Stomach (tissue), 19 donors: ENCODE results near the gene METRNL. TPM values are rescaled to one million over a fixed set of nuclear protein-coding genes. Genes with fewer than 3 reads are reported as not detected.
A peak's percentile ranks its signal among the peaks of the same experiment; 100 is the strongest.
"Not testable (repeated sequence)": the region's sequence is repeated elsewhere in the genome, so short reads cannot be mapped to it uniquely, and the experiment has no call there.

ENCODE experiments used
- DNase-seq, 2 donors: peaks; one replicate each; pipeline versions ENCODE4 v3.0.0 to v3.0.0-alpha.2; 2013 to 2019
- H3K27ac ChIP-seq, 5 donors: fragments of 200-600 bp in 4 of 5; sonication (generic) in 4 of 5; one replicate each; pipeline ENCODE4 v1.5.1; 2013 to 2019; ENCODE audit warnings: mild to moderate bottlenecking in 1 of 5, moderate library complexity in 1 of 5
- H3K27me3 ChIP-seq, 3 donors: fragments of 200-600 bp; sonication (generic); one replicate each; pipeline ENCODE4 v1.5.1; 2017 to 2019; ENCODE audit warnings: mixed run types in 1 of 3
- H3K36me3 ChIP-seq, 4 donors: fragments of 200-600 bp; sonication (generic); 1 replicate in 3 of 4; 2 replicates in 1 of 4; pipeline ENCODE4 v1.5.1; 2016 to 2019
- H3K4me1 ChIP-seq, 4 donors: fragments of 200-600 bp; sonication (generic); one replicate each; pipeline ENCODE4 v1.5.1; 2016 to 2019
- H3K4me3 ChIP-seq, 4 donors: fragments of 200-600 bp; sonication (generic) in 3 of 4; one replicate each; pipeline ENCODE4 v1.5.1; 2016 to 2019; ENCODE audit warnings: mild to moderate bottlenecking in 1 of 4
- H3K9me3 ChIP-seq, 4 donors: fragments of 200-600 bp; sonication (generic); one replicate each; pipeline ENCODE4 v1.5.1; 2016 to 2019
- CTCF ChIP-seq, 7 experiments: fragments of 450-650 bp in 4 of 7; fragments of 200-600 bp in 3 of 7; sonication (generic) in 3 of 7; IDR thresholded peaks; one replicate each; pipeline ENCODE4 v1.5.1; 2016 to 2019; ENCODE audit warnings: antibody characterized with exemption in 7 of 7, control low read depth in 2 of 7, mild to moderate bottlenecking in 1 of 7
- EP300 ChIP-seq: sonication (generic); formaldehyde crosslinking; IDR thresholded peaks from one replicate; pipeline ENCODE4 v1.6.1; 2017; ENCODE audit warnings: antibody characterized with exemption
- POLR2A ChIP-seq, 4 donors: fragments of 450-650 bp; IDR thresholded peaks; one replicate each; pipeline ENCODE4 v1.6.1; 2016; ENCODE audit warnings: antibody characterized with exemption in 4 of 4, control low read depth in 2 of 4, mild to moderate bottlenecking in 1 of 4, moderate library complexity in 1 of 4
- POLR2AphosphoS5 ChIP-seq, 3 donors: sonication (generic); formaldehyde crosslinking; IDR thresholded peaks; one replicate each; pipeline ENCODE4 v1.6.1; 2016; ENCODE audit warnings: antibody characterized with exemption in 3 of 3
- WGBS, 5 donors: extraction: QIAGEN DNeasy Blood & Tissue Kit in 3 of 5; methylation state at CpG; one replicate each; pipeline versions ENCODE4 v1.1.5 to v1.1.7; 2013 to 2018; 5-methylcytosine and 5-hydroxymethylcytosine counted together
- intact Hi-C: fragments of 100-400 bp; cut with DNase I; formaldehyde crosslinking; loops from one replicate; pipeline ENCODE4 v1.15.1; 2023; ENCODE audit warnings: low total_unique reads
- long read RNA-seq, 10 donors: transcript quantifications; one replicate each; lab custom pipeline, GENCODE V29; 2026
- polyA plus RNA-seq, 3 donors: library from polyadenylated mRNA; stranded (reverse); fragments of 200-250 nt; gene quantifications; one replicate each; pipeline ENCODE4 v1.2.3, GENCODE V29; 2013
- total RNA-seq, 5 donors: library from RNA; depleted of rRNA; stranded (reverse); fragments of >200 nt; gene quantifications; one replicate each; pipeline versions ENCODE4 v1.1.0 to v1.2.3, GENCODE V29; 2014 to 2016
- donor health status: healthy with polysubstance abuse.
- donor health status: Bipolar disorder and iron deficiency.
- donor health status: healthy.

The METRNL gene
- total RNA-seq, result 100 to 1,000 TPM in 2 of 5 donors, 10 to 100 TPM in 3; 25.7 to 452 (median 55.4) TPM
- 10 to 100 TPM; 29.3 to 49.1 (median 35.9) TPM for polyA plus RNA-seq
- long read RNA-seq, donor 1, transcript METRNL-201 (4 exons, 1,605 nt), result major isoform, 7 of 7 reads
- long read RNA-seq, donor 1, partial matches to known transcripts, result 0 of 7 reads
- long read RNA-seq, donor 1, other reads (novel, unspliced or antisense), result 0 of 7 reads
- long read RNA-seq, donor 2, transcript METRNL-201 (4 exons, 1,605 nt), result major isoform, 11 of 12 reads
- long read RNA-seq, donor 2, partial matches to known transcripts, result 0 of 12 reads
- long read RNA-seq, donor 2, other reads (novel, unspliced or antisense), result 0 of 12 reads
- long read RNA-seq, donor 3, transcript METRNL-201 (4 exons, 1,605 nt), result major isoform, 5 of 6 reads
- long read RNA-seq, donor 3, partial matches to known transcripts, result 0 of 6 reads
- long read RNA-seq, donor 3, other reads (novel, unspliced or antisense), result 0 of 6 reads
- long read RNA-seq, donor 4, result 0 reads
- long read RNA-seq, donor 5, transcript METRNL-201 (4 exons, 1,605 nt), result major isoform, 11 of 18 reads
- long read RNA-seq, donor 5, partial matches to known transcripts, result 7 of 18 reads
- long read RNA-seq, donor 5, other reads (novel, unspliced or antisense), result 0 of 18 reads
- long read RNA-seq, donor 6, transcript METRNL-203 (3 exons, 1,900 nt), result minor isoform, 5 of 21 reads
- long read RNA-seq, donor 6, transcript METRNL-201 (4 exons, 1,605 nt), result major isoform, 14 of 21 reads
- long read RNA-seq, donor 6, partial matches to known transcripts, result 0 of 21 reads
- long read RNA-seq, donor 6, other reads (novel, unspliced or antisense), result 0 of 21 reads
- long read RNA-seq, donor 7, transcript METRNL-201 (4 exons, 1,605 nt), result major isoform, 6 of 9 reads
- long read RNA-seq, donor 7, partial matches to known transcripts, result 0 of 9 reads
- long read RNA-seq, donor 7, other reads (novel, unspliced or antisense), result 0 of 9 reads
- long read RNA-seq, donor 8, transcript METRNL-201 (4 exons, 1,605 nt), result major isoform, 5 of 6 reads
- long read RNA-seq, donor 8, partial matches to known transcripts, result 0 of 6 reads
- long read RNA-seq, donor 8, other reads (novel, unspliced or antisense), result 0 of 6 reads
- long read RNA-seq, donor 9, partial matches to known transcripts, result 0 of 4 reads
- long read RNA-seq, donor 9, other reads (novel, unspliced or antisense), result 0 of 4 reads
- long read RNA-seq, donor 10, transcript METRNL-201 (4 exons, 1,605 nt), result major isoform, 9 of 10 reads
- long read RNA-seq, donor 10, partial matches to known transcripts, result 0 of 10 reads
- long read RNA-seq, donor 10, other reads (novel, unspliced or antisense), result 0 of 10 reads

GRCh38 chr17:83079352-83079747 is at the start of gene METRNL:
Gene METRNL (plus strand): TSS chr17:83079609. CDS start chr17:83079816, 207 bp downstream.
- TF ChIP-seq CTCF (IDR thresholded peaks at IDR 0.05) (no peak), POLR2AphosphoS5 (IDR thresholded peaks at IDR 0.05) (peak; percentile 43 to 94 (median 81)), EP300 (no peak), POLR2A (IDR thresholded peaks at IDR 0.05) (no peak)
- Histone ChIP-seq H3K9me3 (no peaks in the 10 kb centered on the region), H3K4me3 (peak within 1 kb of the TSS; percentile 72 to 86 (median 80)), H3K4me1 (peaks cover 39 to 60% (median 54%) of the 10 kb centered on the region in 4 donors), H3K27me3 (peaks cover 0 to 25% (median 0%) of the 10 kb centered on the region in 3 donors), H3K27ac (peak within 1 kb of the TSS; percentile 74 to 94 (median 86)), H3K36me3 (peaks cover 0 to under 1% (median 0%) of the 10 kb centered on the region in 4 donors)
- 0 to 2% (median 1%) methylated on average over 1 to 67 of the region's 69 CpGs; no CpG with 5 or more reads in 1 of the 5 donors for WGBS, 5 donors
- DNase-seq, result peak; percentile 83 to 90
- intact Hi-C loops, result no loop called here

DNA sequence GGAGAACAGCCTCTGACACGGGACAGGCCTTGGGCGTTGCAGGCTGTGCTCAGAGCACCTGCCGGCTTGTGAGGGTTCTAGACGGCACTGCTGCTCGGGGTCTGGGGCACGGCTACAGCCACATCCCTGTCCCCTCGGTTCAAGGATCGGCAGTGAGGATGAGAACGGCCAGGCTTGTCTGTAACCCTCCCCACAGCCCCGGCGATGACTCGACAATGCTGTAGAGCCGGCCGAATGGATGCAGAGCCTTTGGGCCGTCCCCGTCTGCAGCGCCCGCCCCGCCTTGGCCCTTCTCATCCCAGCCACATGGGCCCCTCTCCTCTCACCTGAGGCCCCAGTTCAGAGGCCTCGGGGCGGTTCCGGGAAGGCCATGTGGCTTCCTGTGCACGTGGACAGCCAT is 49.0 kb upstream of the METRNL start:
- Histone ChIP-seq H3K36me3 (peaks cover 0 to 30% (median 17%) of the 10 kb centered on the region in 4 donors), H3K4me3 (no peak overlapping the region), H3K27ac (no peak overlapping the region), H3K27me3 (no peaks in the 10 kb centered on the region), H3K9me3 (no peaks in the 10 kb centered on the region), H3K4me1 (no peaks in the 10 kb centered on the region)
- TF ChIP-seq POLR2AphosphoS5 (IDR thresholded peaks at IDR 0.05) (no peak), EP300 (no peak), CTCF (IDR thresholded peaks at IDR 0.05) (no peak), POLR2A (IDR thresholded peaks at IDR 0.05) (no peak)
- intact Hi-C loops, result no loop called here
- DNase-seq, result peak in 1 of 2 donors; percentile 14
- 86 to 93% (median 91%) methylated on average over 22 to 23 of the region's 23 CpGs for WGBS, 5 donors

- Histone ChIP-seq H3K36me3 (peaks cover 0 to 37% (median 24%) of the 10 kb centered on the region in 4 donors), H3K27ac (no peak overlapping the region), H3K4me3 (no peak overlapping the region), H3K4me1 (no peaks in the 10 kb centered on the region), H3K9me3 (no peaks in the 10 kb centered on the region), H3K27me3 (no peaks in the 10 kb centered on the region)
- TF ChIP-seq POLR2AphosphoS5 (IDR thresholded peaks at IDR 0.05) (no peak), CTCF (IDR thresholded peaks at IDR 0.05) (no peak), POLR2A (IDR thresholded peaks at IDR 0.05) (no peak), EP300 (no peak)
- 93 to 94% (median 94%) methylated on average over 27 to 35 of the region's 35 CpGs for WGBS, 5 donors
- intact Hi-C loops, result no loop called here
- peak in 1 of 2 donors; percentile 22 for DNase-seq
Observed at GRCh38 chr17:83031321-83031945, 48.0 kb upstream of the METRNL start.

DNA sequence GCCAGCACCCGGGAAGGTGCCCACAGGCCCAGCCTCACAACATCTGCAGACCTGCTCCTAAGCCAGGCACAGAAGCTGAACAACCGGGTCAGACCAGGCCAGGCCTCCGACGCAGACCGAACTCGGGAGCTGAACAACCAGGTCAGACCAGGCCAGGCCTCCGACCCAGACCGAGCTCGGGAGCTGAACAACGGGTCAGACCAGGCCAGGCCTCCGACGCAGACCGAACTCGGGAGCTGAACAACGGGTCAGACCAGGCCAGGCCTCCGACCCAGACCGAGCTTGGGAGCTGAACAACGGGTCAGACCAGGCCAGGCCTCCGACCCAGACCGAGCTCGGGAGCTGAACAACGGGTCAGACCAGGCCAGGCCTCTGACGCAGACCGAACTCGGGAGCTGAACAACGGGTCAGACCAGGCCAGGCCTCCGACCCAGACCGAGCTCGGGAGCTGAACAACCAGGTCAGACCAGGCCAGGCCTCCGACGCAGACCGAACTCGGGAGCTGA is 47.4 kb upstream of the METRNL start:
- WGBS, 5 donors, result 85 to 94% (median 90%) methylated on average over 25 to 33 of the region's 33 CpGs
- peak in 1 of 2 donors; percentile 24 for DNase-seq
- H3K4me3 ChIP-seq, H3K9me3 ChIP-seq, H3K27me3 ChIP-seq, intact Hi-C loops, H3K27ac ChIP-seq, H3K4me1 ChIP-seq: not testable (repeated sequence)
- H3K36me3 ChIP-seq, result peaks cover 0 to 43% (median 30%) of the 10 kb centered on the region in 4 donors
